MM.1S (cell line): ENCODE results near the gene ZFAND2B.

Experiments used
- EZH2 ChIP-seq: fragments of 300-600 bp; sonication (generic); optimal IDR thresholded peaks from 2 replicates; pipeline ENCODE3; 2017; ENCODE audit warnings: low read depth, mild to moderate bottlenecking, antibody characterized with exemption, low read length, mixed read lengths
- TF ChIP-seq, protein P1 (sequence below): fragments of 300-600 bp; sonication (generic); IDR thresholded peaks from 2 replicates; pipeline ENCODE4 v1.5.1; 2016; ENCODE audit warnings: antibody characterized with exemption, low read length, mixed read lengths

GRCh38 chr2:219205981-219206327 is 628 bp upstream of the ZFAND2B start:
- TF ChIP-seq, protein P1, sequence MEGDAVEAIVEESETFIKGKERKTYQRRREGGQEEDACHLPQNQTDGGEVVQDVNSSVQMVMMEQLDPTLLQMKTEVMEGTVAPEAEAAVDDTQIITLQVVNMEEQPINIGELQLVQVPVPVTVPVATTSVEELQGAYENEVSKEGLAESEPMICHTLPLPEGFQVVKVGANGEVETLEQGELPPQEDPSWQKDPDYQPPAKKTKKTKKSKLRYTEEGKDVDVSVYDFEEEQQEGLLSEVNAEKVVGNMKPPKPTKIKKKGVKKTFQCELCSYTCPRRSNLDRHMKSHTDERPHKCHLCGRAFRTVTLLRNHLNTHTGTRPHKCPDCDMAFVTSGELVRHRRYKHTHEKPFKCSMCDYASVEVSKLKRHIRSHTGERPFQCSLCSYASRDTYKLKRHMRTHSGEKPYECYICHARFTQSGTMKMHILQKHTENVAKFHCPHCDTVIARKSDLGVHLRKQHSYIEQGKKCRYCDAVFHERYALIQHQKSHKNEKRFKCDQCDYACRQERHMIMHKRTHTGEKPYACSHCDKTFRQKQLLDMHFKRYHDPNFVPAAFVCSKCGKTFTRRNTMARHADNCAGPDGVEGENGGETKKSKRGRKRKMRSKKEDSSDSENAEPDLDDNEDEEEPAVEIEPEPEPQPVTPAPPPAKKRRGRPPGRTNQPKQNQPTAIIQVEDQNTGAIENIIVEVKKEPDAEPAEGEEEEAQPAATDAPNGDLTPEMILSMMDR, result no peak
- TF ChIP-seq EZH2, result no peak
